Measurements from ENCODE around the gene AMOT.

GRCh38 chrX:112846782-112847181 lies 6.2 kb upstream of the AMOT start:
- TF ChIP-seq TEAD4 (IDR thresholded peaks at IDR 0.05) (no peak), REST (IDR thresholded peaks at IDR 0.05; ENCODE audit: low read depth) (no peak)
